ENCODE measurements around the gene CD109. TPM values are rescaled to one million over a fixed set of nuclear protein-coding genes. Genes with fewer than 3 reads are reported as not detected.

Gene CD109
- total RNA-seq, 4 donors from 2014 or later, result 2.2 to 6.2 (median 4.3) TPM

DNA sequence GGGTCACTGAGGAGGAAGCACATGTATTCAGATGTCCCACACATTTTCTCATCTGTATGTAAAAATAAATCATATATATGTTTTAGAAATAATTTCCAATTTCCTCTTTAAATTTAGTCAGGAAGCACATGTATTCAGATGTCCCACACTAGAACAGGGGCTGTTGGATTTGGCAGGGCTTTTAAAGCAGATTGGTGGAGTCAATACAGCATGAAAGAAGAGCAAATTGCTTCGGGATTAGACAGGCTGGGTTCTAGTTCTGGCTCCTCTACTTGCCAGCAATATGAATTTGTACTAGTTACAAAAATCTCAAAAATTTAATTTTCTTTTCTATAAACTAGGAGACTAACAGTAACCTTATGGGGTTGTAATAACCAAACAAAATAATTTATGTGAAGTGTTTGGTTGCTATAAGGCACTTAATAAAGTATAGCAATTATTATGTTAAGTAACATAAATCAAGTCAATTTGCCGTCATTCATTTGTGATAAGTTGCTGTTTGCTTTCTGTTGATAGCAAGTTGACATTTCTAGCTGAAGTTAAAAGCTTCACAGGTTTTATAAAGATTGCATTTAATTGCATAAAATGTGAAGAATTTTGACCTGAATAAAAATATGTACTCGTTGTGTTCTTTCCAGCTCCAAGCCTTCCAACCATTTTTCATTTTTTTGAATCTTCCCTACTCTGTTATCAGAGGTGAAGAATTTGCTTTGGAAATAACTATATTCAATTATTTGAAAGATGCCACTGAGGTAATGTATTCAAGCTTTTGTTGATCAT, 88.9 kb downstream of the CD109 start:
- WGBS, 2 donors, result 81 to 89% methylated on average over 3 of the region's 3 CpGs
- Histone ChIP-seq H3K9me3 (no peaks in the 10 kb centered on the region), H3K4me3 (replicated peaks in 1 of 3) (no peak overlapping the region), H3K36me3 (no peaks in the 10 kb centered on the region), H3K27ac (no peak overlapping the region), H3K4me1 (no peaks in the 10 kb centered on the region), H3K27me3 (no peaks in the 10 kb centered on the region)
- intact Hi-C loops (cut with DNase I), result no loop called here
- DNase-seq, result no peak
- no peak for TF ChIP-seq POLR2A (IDR thresholded peaks at IDR 0.05)
- TF ChIP-seq, protein P1, sequence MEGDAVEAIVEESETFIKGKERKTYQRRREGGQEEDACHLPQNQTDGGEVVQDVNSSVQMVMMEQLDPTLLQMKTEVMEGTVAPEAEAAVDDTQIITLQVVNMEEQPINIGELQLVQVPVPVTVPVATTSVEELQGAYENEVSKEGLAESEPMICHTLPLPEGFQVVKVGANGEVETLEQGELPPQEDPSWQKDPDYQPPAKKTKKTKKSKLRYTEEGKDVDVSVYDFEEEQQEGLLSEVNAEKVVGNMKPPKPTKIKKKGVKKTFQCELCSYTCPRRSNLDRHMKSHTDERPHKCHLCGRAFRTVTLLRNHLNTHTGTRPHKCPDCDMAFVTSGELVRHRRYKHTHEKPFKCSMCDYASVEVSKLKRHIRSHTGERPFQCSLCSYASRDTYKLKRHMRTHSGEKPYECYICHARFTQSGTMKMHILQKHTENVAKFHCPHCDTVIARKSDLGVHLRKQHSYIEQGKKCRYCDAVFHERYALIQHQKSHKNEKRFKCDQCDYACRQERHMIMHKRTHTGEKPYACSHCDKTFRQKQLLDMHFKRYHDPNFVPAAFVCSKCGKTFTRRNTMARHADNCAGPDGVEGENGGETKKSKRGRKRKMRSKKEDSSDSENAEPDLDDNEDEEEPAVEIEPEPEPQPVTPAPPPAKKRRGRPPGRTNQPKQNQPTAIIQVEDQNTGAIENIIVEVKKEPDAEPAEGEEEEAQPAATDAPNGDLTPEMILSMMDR (IDR thresholded peaks at IDR 0.05), result no peak

DNA sequence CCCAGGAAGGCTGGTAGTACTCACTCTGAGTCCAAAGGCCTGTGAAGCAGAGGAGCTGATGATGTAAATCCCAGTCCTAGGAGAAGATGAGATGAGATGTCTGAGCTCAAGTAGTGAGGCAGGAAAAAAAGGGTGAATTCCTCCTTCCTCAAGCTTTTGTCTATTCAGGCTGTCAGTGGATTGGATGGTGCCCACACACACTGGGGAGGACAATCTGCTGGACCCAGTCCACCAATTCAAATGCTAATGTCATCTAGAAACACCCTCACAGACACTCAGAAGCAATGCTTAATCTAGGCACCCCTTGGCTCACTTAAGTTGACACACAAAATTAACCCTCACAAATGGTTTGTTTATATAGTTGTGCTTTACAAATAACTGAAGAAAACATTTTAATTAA, 94.6 kb downstream of the CD109 start:
- intact Hi-C loops (cut with DNase I), result no loop called here
- Histone ChIP-seq H3K36me3 (no peaks in the 10 kb centered on the region), H3K4me3 (replicated peaks in 1 of 3) (no peak overlapping the region)

DNA sequence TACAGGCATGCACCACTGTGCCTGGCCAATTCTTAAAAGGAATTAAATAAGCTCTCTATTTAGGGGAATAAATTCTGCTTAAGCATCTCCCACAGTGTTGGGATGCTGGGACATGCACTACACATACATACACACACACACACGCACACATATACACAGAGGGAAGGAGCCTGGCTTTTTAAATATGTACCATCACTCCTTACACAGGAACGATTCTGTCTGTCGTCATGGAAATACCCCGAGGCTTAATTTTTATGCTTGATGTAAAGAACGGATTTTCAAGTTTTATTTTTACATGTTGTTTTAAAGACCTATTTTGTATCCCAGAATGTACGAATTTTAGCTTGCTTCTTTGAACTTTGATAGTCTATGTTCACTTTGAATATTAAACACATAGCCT, 95.3 kb downstream of the CD109 start:
- 87 to 90% methylated on average over 6 of the region's 6 CpGs for WGBS, 2 donors
- no peaks in the 10 kb centered on the region for H3K9me3 ChIP-seq
- intact Hi-C loops (cut with DNase I), result no loop called here
- no peaks in the 10 kb centered on the region for H3K4me1 ChIP-seq
- H3K27me3 ChIP-seq, result no peaks in the 10 kb centered on the region
- H3K27ac ChIP-seq, result no peak overlapping the region
- no peak for DNase-seq
- TF ChIP-seq, protein P1 (IDR thresholded peaks at IDR 0.05), result no peak
- TF ChIP-seq POLR2A (IDR thresholded peaks at IDR 0.05), result no peak
- H3K36me3 ChIP-seq, result no peaks in the 10 kb centered on the region
- no peak overlapping the region for H3K4me3 ChIP-seq (replicated peaks in 1 of 3)

More for the DNA sequence above, 94.6 kb downstream of the CD109 start:
- DNase-seq, result no peak
- TF ChIP-seq POLR2A (IDR thresholded peaks at IDR 0.05), result no peak
- TF ChIP-seq, protein P1 (IDR thresholded peaks at IDR 0.05), result no peak
- H3K27me3 ChIP-seq, result no peaks in the 10 kb centered on the region
- H3K9me3 ChIP-seq, result no peaks in the 10 kb centered on the region
- H3K4me1 ChIP-seq, result no peaks in the 10 kb centered on the region
- no peak overlapping the region for H3K27ac ChIP-seq

DNA sequence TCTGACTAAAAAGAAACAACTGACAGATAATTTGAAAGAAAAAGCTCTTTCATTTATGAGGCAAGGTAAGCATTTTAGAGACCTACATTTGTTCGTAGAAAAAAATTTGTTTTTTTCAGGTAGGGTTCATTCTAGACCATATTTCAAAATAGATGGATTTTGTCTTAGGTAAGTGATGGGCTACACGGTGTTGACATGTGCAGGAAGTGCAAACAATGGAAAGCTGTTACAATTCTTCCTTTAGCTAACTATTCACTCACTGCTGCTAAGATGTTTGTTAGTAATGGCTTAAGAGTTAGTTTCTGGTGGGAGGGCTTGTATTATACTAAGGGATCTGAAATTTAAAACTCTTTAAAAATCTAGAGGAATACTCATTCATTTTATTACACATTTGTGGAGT, 96.7 kb downstream of the CD109 start:
- Histone ChIP-seq H3K9me3 (no peaks in the 10 kb centered on the region), H3K27ac (no peak overlapping the region), H3K4me1 (no peaks in the 10 kb centered on the region), H3K4me3 (replicated peaks in 1 of 3) (no peak overlapping the region), H3K36me3 (no peaks in the 10 kb centered on the region), H3K27me3 (no peaks in the 10 kb centered on the region)
- 80 to 81% methylated on average over 2 of the region's 2 CpGs for WGBS, 2 donors
- no peak for DNase-seq
- intact Hi-C loops (cut with DNase I), result no loop called here
- TF ChIP-seq POLR2A (IDR thresholded peaks at IDR 0.05), result no peak
- TF ChIP-seq, protein P1 (IDR thresholded peaks at IDR 0.05), result no peak

DNA sequence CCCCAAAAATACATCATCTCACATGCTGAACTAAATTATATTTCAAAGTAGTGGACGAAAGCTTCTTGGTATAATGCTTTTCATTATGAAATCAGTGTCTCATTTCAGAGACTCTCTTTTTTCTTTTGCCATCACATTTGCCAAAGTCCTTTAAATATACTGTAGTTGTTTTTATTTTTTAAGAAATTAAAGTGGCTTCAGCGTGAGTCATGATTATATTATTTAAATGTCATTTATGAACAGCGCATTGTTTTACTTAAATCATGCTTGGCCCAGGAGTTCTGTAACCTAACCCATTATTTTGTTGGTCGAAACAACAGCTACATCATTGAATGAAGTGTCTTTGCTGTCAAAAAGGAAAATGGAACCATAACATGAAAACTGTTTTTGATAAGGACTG, 100.9 kb downstream of the CD109 start:
- intact Hi-C loops (cut with DNase I), result no loop called here
- H3K27me3 ChIP-seq, result no peaks in the 10 kb centered on the region
- H3K4me1 ChIP-seq, result no peaks in the 10 kb centered on the region
- no peak overlapping the region for H3K4me3 ChIP-seq (replicated peaks in 1 of 3)
- TF ChIP-seq, protein P1 (IDR thresholded peaks at IDR 0.05), result no peak
- no peak for TF ChIP-seq POLR2A (IDR thresholded peaks at IDR 0.05)
- H3K27ac ChIP-seq, result no peak overlapping the region
- no peak for DNase-seq
- H3K9me3 ChIP-seq, result no peaks in the 10 kb centered on the region
- 79 to 85% methylated on average over 4 of the region's 4 CpGs for WGBS, 2 donors
- no peaks in the 10 kb centered on the region for H3K36me3 ChIP-seq
